Testis (tissue), 3 donors: ENCODE results near the gene CTDNEP1. TPM values are rescaled to one million over a fixed set of nuclear protein-coding genes. Genes with fewer than 3 reads are reported as not detected.

Experiments used
- DNase-seq: peaks from one replicate; pipeline ENCODE4 v3.0.0-alpha.2; 2019
- H3K27ac ChIP-seq, 2 donors: fragments of 200-600 bp; sonication (generic); one replicate each; pipeline ENCODE4 v1.5.1; 2019
- H3K27me3 ChIP-seq: fragments of 200-600 bp; sonication (generic); one replicate; pipeline ENCODE4 v1.5.1; 2019
- H3K36me3 ChIP-seq: fragments of 200-600 bp; sonication (generic); one replicate; pipeline ENCODE4 v1.5.1; 2017; ENCODE audit warnings: low read depth; ENCODE audit errors: missing control alignments
- H3K4me1 ChIP-seq: fragments of 200-600 bp; sonication (generic); one replicate; pipeline ENCODE4 v1.5.1; 2019
- H3K4me3 ChIP-seq, 2 donors: fragments of 200-600 bp; sonication (generic); one replicate each; pipeline ENCODE4 v1.5.1; 2017 to 2019
- H3K9me3 ChIP-seq: fragments of 200-600 bp; sonication (generic); one replicate; pipeline ENCODE4 v1.5.1; 2017
- CTCF ChIP-seq, 3 experiments: fragments of 450-650 bp in 2 of 3; fragments of 200-600 bp in 1 of 3; sonication (generic) in 1 of 3; IDR thresholded peaks; one replicate each; pipeline ENCODE4 v1.5.1; 2016 to 2019; ENCODE audit warnings: antibody characterized with exemption in 3 of 3, mild to moderate bottlenecking in 2 of 3, moderate library complexity in 1 of 3
- POLR2A ChIP-seq: fragments of 450-650 bp; IDR thresholded peaks from one replicate; pipeline ENCODE4 v1.6.1; 2017; ENCODE audit warnings: antibody characterized with exemption, mild to moderate bottlenecking, moderate library complexity
- WGBS, 2 donors: methylation state at CpG; one replicate each; pipeline ENCODE4 v1.1.5; 2018; 5-methylcytosine and 5-hydroxymethylcytosine counted together
- intact Hi-C: fragments of 100-400 bp; cut with DNase I; formaldehyde crosslinking; loops from one replicate; pipeline ENCODE4 v1.15.1; 2023; ENCODE audit warnings: low total_unique reads
- polyA plus RNA-seq: library from polyadenylated mRNA; stranded (reverse); fragments of 350-450 nt; fragmentation: Illumina TruSeq; extraction: RNeasy Lipid Tissue Mini Kit (QIAGEN cat#74804); gene quantifications from one replicate; pipeline ENCODE4 v1.2.3, GENCODE V29; 2014; ENCODE audit warnings: low read depth, low replicate concordance; ENCODE audit not compliant: insufficient read depth
- total RNA-seq, 2 donors: library from RNA; depleted of rRNA; stranded (reverse); fragments of >200 nt; gene quantifications; one replicate each; pipeline ENCODE4 v1.2.3, GENCODE V29; 2016

Gene CTDNEP1
- total and polyA plus RNA-seq, 3 donors from 2014 or later: 86.4 to 138 (median 94.0) TPM

- Histone ChIP-seq H3K9me3 (no peaks in the 10 kb centered on the region), H3K27me3 (no peaks in the 10 kb centered on the region), H3K4me1 (peaks cover 54% of the 10 kb centered on the region), H3K27ac (peak overlapping the region; percentile 97 to 99), H3K4me3 (peak overlapping the region; percentile 84 to 99), H3K36me3 (no peaks in the 10 kb centered on the region)
- no peak for DNase-seq
- intact Hi-C loops: no loop called here
- WGBS, 2 donors: 15 to 26% methylated on average over 5 to 6 of the region's 6 CpGs
- TF ChIP-seq CTCF (IDR thresholded peaks at IDR 0.05) (no peak), POLR2A (no peak)
These were observed 14.2 kb downstream of the CTDNEP1 start for GRCh38 chr17:7237266-7237760.

GRCh38 chr17:7236808-7237207 is 14.7 kb downstream of the CTDNEP1 start:
- H3K27ac ChIP-seq: peak overlapping the region in 1 of 2 donors; percentile 97
- no peak for TF ChIP-seq CTCF (IDR thresholded peaks at IDR 0.05)
- TF ChIP-seq POLR2A: no peak
- H3K27me3 ChIP-seq: no peaks in the 10 kb centered on the region
- DNase-seq: no peak
- H3K4me1 ChIP-seq: peaks cover 58% of the 10 kb centered on the region
- H3K4me3 ChIP-seq: no peak overlapping the region
- WGBS, 2 donors: 76 to 78% methylated on average over 6 of the region's 6 CpGs
- intact Hi-C loops: no loop called here
- H3K36me3 ChIP-seq: no peaks in the 10 kb centered on the region
- H3K9me3 ChIP-seq: no peaks in the 10 kb centered on the region

GRCh38 chr17:7235693-7236665 is 15.6 kb downstream of the CTDNEP1 start:
- peak overlapping the region in 1 of 2 donors; percentile 8 for H3K27ac ChIP-seq
- H3K4me3 ChIP-seq: no peak overlapping the region
- intact Hi-C loops: no loop called here
- peaks cover 53% of the 10 kb centered on the region for H3K4me1 ChIP-seq
- WGBS, 2 donors: 82 to 85% methylated on average over 14 to 22 of the region's 22 CpGs
- no peaks in the 10 kb centered on the region for H3K36me3 ChIP-seq
- no peaks in the 10 kb centered on the region for H3K9me3 ChIP-seq
- TF ChIP-seq POLR2A (no peak), CTCF (IDR thresholded peaks at IDR 0.05) (no peak)
- H3K27me3 ChIP-seq: no peaks in the 10 kb centered on the region
- DNase-seq: no peak

GRCh38 chr17:7234083-7234951 is 17.2 kb downstream of the CTDNEP1 start, which contains the start of gene DVL2:
Gene DVL2 (minus strand): TSS chr17:7234517. CDS start chr17:7234262, 255 bp downstream.
- peak within 1 kb of the TSS; percentile 90 to 93 for H3K4me3 ChIP-seq
- peak; percentile 98 for DNase-seq
- H3K27me3 ChIP-seq: no peaks in the 10 kb centered on the region
- H3K9me3 ChIP-seq: no peaks in the 10 kb centered on the region
- TF ChIP-seq CTCF (IDR thresholded peaks at IDR 0.05) (peak in 2 of 3 experiments; percentile 14 to 36), POLR2A (no peak)
- intact Hi-C loops: no loop called here
- no peaks in the 10 kb centered on the region for H3K36me3 ChIP-seq
- peaks cover 41% of the 10 kb centered on the region for H3K4me1 ChIP-seq
- WGBS, 2 donors: 0 to 1% methylated on average over 19 to 67 of the region's 72 CpGs
- H3K27ac ChIP-seq: peak within 1 kb of the TSS; percentile 91 to 97
